Testis (tissue), 3 donors: ENCODE measurements around the gene MYO1A. TPM values are rescaled to one million over a fixed set of nuclear protein-coding genes. Genes with fewer than 3 reads are reported as not detected.

ENCODE experiments used
- DNase-seq: peaks from one replicate; pipeline ENCODE4 v3.0.0-alpha.2; 2019
- H3K27ac ChIP-seq, 2 donors: fragments of 200-600 bp; sonication (generic); one replicate each; pipeline ENCODE4 v1.5.1; 2019
- H3K27me3 ChIP-seq: fragments of 200-600 bp; sonication (generic); one replicate; pipeline ENCODE4 v1.5.1; 2019
- H3K36me3 ChIP-seq: fragments of 200-600 bp; sonication (generic); one replicate; pipeline ENCODE4 v1.5.1; 2017; ENCODE audit warnings: low read depth; ENCODE audit errors: missing control alignments
- H3K4me1 ChIP-seq: fragments of 200-600 bp; sonication (generic); one replicate; pipeline ENCODE4 v1.5.1; 2019
- H3K4me3 ChIP-seq, 2 donors: fragments of 200-600 bp; sonication (generic); one replicate each; pipeline ENCODE4 v1.5.1; 2017 to 2019
- H3K9me3 ChIP-seq: fragments of 200-600 bp; sonication (generic); one replicate; pipeline ENCODE4 v1.5.1; 2017
- CTCF ChIP-seq, 3 experiments: fragments of 450-650 bp in 2 of 3; fragments of 200-600 bp in 1 of 3; sonication (generic) in 1 of 3; IDR thresholded peaks; one replicate each; pipeline ENCODE4 v1.5.1; 2016 to 2019; ENCODE audit warnings: antibody characterized with exemption in 3 of 3, mild to moderate bottlenecking in 2 of 3, moderate library complexity in 1 of 3
- POLR2A ChIP-seq: fragments of 450-650 bp; IDR thresholded peaks from one replicate; pipeline ENCODE4 v1.6.1; 2017; ENCODE audit warnings: antibody characterized with exemption, mild to moderate bottlenecking, moderate library complexity
- WGBS, 2 donors: methylation state at CpG; one replicate each; pipeline ENCODE4 v1.1.5; 2018; 5-methylcytosine and 5-hydroxymethylcytosine counted together
- intact Hi-C: fragments of 100-400 bp; cut with DNase I; formaldehyde crosslinking; loops from one replicate; pipeline ENCODE4 v1.15.1; 2023; ENCODE audit warnings: low total_unique reads
- polyA plus RNA-seq: library from polyadenylated mRNA; stranded (reverse); fragments of 350-450 nt; fragmentation: Illumina TruSeq; extraction: RNeasy Lipid Tissue Mini Kit (QIAGEN cat#74804); gene quantifications from one replicate; pipeline ENCODE4 v1.2.3, GENCODE V29; 2014; ENCODE audit warnings: low read depth, low replicate concordance; ENCODE audit not compliant: insufficient read depth
- total RNA-seq, 2 donors: library from RNA; depleted of rRNA; stranded (reverse); fragments of >200 nt; gene quantifications; one replicate each; pipeline ENCODE4 v1.2.3, GENCODE V29; 2016

Gene MYO1A
- total and polyA plus RNA-seq, 3 donors from 2014 or later, result 5.4 to 7.6 (median 5.9) TPM

- no peak overlapping the region for H3K4me3 ChIP-seq
- H3K9me3 ChIP-seq, result no peaks in the 10 kb centered on the region
- WGBS, 2 donors, result 82 to 84% methylated on average over 9 of the region's 9 CpGs
- no peaks in the 10 kb centered on the region for H3K4me1 ChIP-seq
- H3K36me3 ChIP-seq, result no peaks in the 10 kb centered on the region
- DNase-seq, result no peak
- H3K27me3 ChIP-seq, result no peaks in the 10 kb centered on the region
- intact Hi-C loops, result no loop called here
- TF ChIP-seq CTCF (IDR thresholded peaks at IDR 0.05) (no peak), POLR2A (no peak)
- no peak overlapping the region for H3K27ac ChIP-seq
Observed at GRCh38 chr12:57039016-57039798, 10.7 kb downstream of the MYO1A start.

- no peak overlapping the region for H3K4me3 ChIP-seq
- DNase-seq, result no peak
- H3K9me3 ChIP-seq, result no peaks in the 10 kb centered on the region
- TF ChIP-seq CTCF (IDR thresholded peaks at IDR 0.05) (no peak), POLR2A (no peak)
- intact Hi-C loops, result no loop called here
- 68 to 88% methylated on average over 3 of the region's 3 CpGs for WGBS, 2 donors
- H3K4me1 ChIP-seq, result no peaks in the 10 kb centered on the region
- H3K36me3 ChIP-seq, result no peaks in the 10 kb centered on the region
- H3K27ac ChIP-seq, result no peak overlapping the region
- H3K27me3 ChIP-seq, result no peaks in the 10 kb centered on the region
Observed at GRCh38 chr12:57037264-57037663, 12.7 kb downstream of the MYO1A start.

- intact Hi-C loops, result no loop called here
- H3K4me3 ChIP-seq, result no peak overlapping the region
- TF ChIP-seq CTCF (IDR thresholded peaks at IDR 0.05) (no peak), POLR2A (no peak)
- no peaks in the 10 kb centered on the region for H3K27me3 ChIP-seq
- no peaks in the 10 kb centered on the region for H3K9me3 ChIP-seq
- H3K4me1 ChIP-seq, result no peaks in the 10 kb centered on the region
- no peaks in the 10 kb centered on the region for H3K36me3 ChIP-seq
- DNase-seq, result no peak
- WGBS, 2 donors, result 96 to 99% methylated on average over 3 of the region's 3 CpGs
- H3K27ac ChIP-seq, result no peak overlapping the region
Observed at GRCh38 chr12:57033431-57033830, 16.5 kb downstream of the MYO1A start.

- 81 to 84% methylated on average over 7 of the region's 7 CpGs for WGBS, 2 donors
- H3K36me3 ChIP-seq, result no peaks in the 10 kb centered on the region
- H3K9me3 ChIP-seq, result no peaks in the 10 kb centered on the region
- H3K4me1 ChIP-seq, result no peaks in the 10 kb centered on the region
- no peaks in the 10 kb centered on the region for H3K27me3 ChIP-seq
- no peak for DNase-seq
- TF ChIP-seq POLR2A, result no peak
- no peak for TF ChIP-seq CTCF (IDR thresholded peaks at IDR 0.05)
- H3K4me3 ChIP-seq, result no peak overlapping the region
- H3K27ac ChIP-seq, result no peak overlapping the region
- intact Hi-C loops, result no loop called here
Observed at GRCh38 chr12:57031789-57032188, 18.1 kb downstream of the MYO1A start.
